H1 (cell line): Measurements from ENCODE around the gene EVA1B. TPM values are rescaled to one million over a fixed set of nuclear protein-coding genes. Genes with fewer than 3 reads are reported as not detected.

ENCODE experiments used
- EGR1 ChIP-seq: IDR thresholded peaks from 2 replicates; pipeline ENCODE4 v1.6.1; 2011; ENCODE audit warnings: low read depth, low read length, borderline replicate concordance
- GTF2F1 ChIP-seq: IDR thresholded peaks from 2 replicates; pipeline ENCODE4 v1.6.1; 2012; ENCODE audit warnings: low read depth, low read length, improper control_type of control experiment, borderline replicate concordance
- SAP30 ChIP-seq: fragments of 300-600 bp; sonication (generic); IDR thresholded peaks from 2 replicates; pipeline ENCODE4 v1.7.1; 2012; ENCODE audit warnings: low read length, moderate library complexity, mild to moderate bottlenecking, inconsistent platforms; ENCODE audit not compliant: insufficient read depth, insufficient replicate concordance
- SIX5 ChIP-seq: IDR thresholded peaks from 2 replicates; pipeline ENCODE4 v1.6.1; 2011; ENCODE audit warnings: mild to moderate bottlenecking, low read depth, low read length
- SP1 ChIP-seq: IDR thresholded peaks from 2 replicates; pipeline ENCODE4 v1.6.1; 2011; ENCODE audit warnings: low read depth, low read length
- TAF7 ChIP-seq: optimal IDR thresholded peaks from 2 replicates; pipeline ENCODE3; 2011; ENCODE audit warnings: low read depth, mild to moderate bottlenecking, inconsistent platforms, low read length, moderate library complexity, borderline replicate concordance
- polyA plus RNA-seq, 7 experiments: library from polyadenylated mRNA; depleted of rRNA in 3 of 7; stranded (reverse) in 5 of 7; unstranded in 2 of 7; fragments of >200 nt in 5 of 7; fragments of 200-250 nt in 2 of 7; gene quantifications; 1 replicate in 5 of 7; 2 replicates in 1 of 7; 4 replicates in 1 of 7; pipeline versions ENCODE4 v1.2.1 to v1.2.3, GENCODE V29; 2011 to 2013; ENCODE audit warnings: missing spikeins in 2 of 7, mixed read lengths in 2 of 7
- total RNA-seq: library from RNA; stranded (reverse); fragmentation: NEBNext Ultra II Directional; extraction: Animal tissue kit (Norgen Biotek cat#: 25700); gene quantifications from 2 replicates; pipeline ENCODE4 v1.2.1, GENCODE V29; 2021
- TF ChIP-seq, protein P1 (sequence below): IDR thresholded peaks from 2 replicates; pipeline ENCODE4 v1.6.1; 2012; ENCODE audit warnings: low read length, inconsistent platforms

EVA1B gene
- total and polyA plus RNA-seq, 2 of the 8 experiments (the other 6 are each of a cell fraction or from before 2014, with no cell fraction given) = 10.0 to 19.9 TPM

DNA sequence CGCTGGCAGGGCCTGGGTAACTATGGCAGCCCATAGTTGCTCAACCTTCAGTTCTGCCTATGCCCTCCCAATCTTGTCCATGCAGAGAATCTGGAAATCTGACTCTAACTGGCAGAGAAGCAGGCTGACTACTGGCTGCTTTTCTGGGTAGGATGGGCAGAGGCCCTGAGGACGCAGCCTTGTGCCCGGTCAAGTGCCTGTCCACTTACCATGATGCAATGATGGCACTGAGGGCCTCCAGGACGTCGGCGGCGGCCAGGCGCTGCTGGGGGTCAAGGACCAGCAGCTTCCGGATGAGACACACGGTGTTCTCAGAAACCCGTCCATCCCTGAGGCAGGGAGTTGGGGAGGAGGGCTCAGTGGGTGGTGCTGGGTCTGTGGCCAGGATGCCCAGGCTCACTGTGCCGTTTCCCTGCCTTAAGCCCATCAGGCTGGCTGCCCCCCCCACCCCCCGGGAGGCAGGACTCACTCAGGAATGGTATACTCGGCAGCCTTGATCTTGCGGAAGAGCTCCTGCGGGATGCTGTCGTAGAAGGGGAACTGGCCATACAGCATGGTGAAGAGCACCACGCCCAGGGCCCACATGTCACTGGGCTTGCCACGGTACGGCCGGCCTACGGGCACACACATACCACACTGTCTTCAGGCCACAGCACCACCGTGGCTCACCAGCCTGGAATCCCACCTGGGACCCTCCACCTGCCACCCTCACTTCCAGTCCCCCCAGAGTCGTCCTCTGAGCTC is 20.4 kb upstream of the EVA1B start (continued):
- TF ChIP-seq GTF2F1 (no peak), TAF7 (no peak), SIX5 (no peak), SAP30 (no peak), EGR1 (no peak), SP1 (no peak)
- TF ChIP-seq, protein P1, sequence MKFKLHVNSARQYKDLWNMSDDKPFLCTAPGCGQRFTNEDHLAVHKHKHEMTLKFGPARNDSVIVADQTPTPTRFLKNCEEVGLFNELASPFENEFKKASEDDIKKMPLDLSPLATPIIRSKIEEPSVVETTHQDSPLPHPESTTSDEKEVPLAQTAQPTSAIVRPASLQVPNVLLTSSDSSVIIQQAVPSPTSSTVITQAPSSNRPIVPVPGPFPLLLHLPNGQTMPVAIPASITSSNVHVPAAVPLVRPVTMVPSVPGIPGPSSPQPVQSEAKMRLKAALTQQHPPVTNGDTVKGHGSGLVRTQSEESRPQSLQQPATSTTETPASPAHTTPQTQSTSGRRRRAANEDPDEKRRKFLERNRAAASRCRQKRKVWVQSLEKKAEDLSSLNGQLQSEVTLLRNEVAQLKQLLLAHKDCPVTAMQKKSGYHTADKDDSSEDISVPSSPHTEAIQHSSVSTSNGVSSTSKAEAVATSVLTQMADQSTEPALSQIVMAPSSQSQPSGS = no peak
